WTC11 (cell line): ENCODE measurements around the gene XPOT. TPM values are rescaled to one million over a fixed set of nuclear protein-coding genes. Genes with fewer than 3 reads are reported as not detected.

Experiments used
- ATAC-seq: fragments of 200-7000 bp; cut with Tn5 transposase; 2 replicates; pipeline ENCODE4 v1.10.0; 2021; ENCODE audit warnings: mild to moderate bottlenecking, moderate library complexity
- CTCF ChIA-PET: fragments of 300-600 bp; sonication (Branson Sonifier 250); formaldehyde crosslinking; loops from one replicate; lab custom pipeline; 2021; ENCODE audit warnings: antibody characterized with exemption; lab: Charles Lee
- POLR2A ChIA-PET: fragments of 350-600 bp; sonication (Branson Sonifier 250); formaldehyde crosslinking; loops from one replicate; lab custom pipeline; 2021; ENCODE audit warnings: antibody characterized with exemption; lab: Charles Lee
- DNase-seq: peaks from one replicate; pipeline ENCODE4 v3.0.0; 2021; ENCODE audit warnings: low spot score
- H3K27ac Mint-ChIP-seq: 2 replicates; pipeline ENCODE4 v1.8.0; 2021; ENCODE audit warnings: mixed read lengths
- H3K27me3 Mint-ChIP-seq: 2 replicates; pipeline ENCODE4 v1.8.0; 2021; ENCODE audit warnings: low read depth, mild to moderate bottlenecking, moderate library complexity, mixed read lengths
- H3K36me3 Mint-ChIP-seq: 2 replicates; pipeline ENCODE4 v1.8.0; 2021; ENCODE audit warnings: mixed read lengths
- H3K4me1 Mint-ChIP-seq: 2 replicates; pipeline ENCODE4 v1.8.0; 2022; ENCODE audit warnings: mixed read lengths
- H3K4me3 Mint-ChIP-seq: 2 replicates; pipeline ENCODE4 v1.8.0; 2021; ENCODE audit warnings: mild to moderate bottlenecking, moderate library complexity, mixed read lengths
- H3K9me3 Mint-ChIP-seq: 2 replicates; pipeline ENCODE4 v1.8.0; 2021; ENCODE audit warnings: mixed read lengths
- GABPB1 ChIP-seq: sonication (generic); formaldehyde crosslinking; IDR thresholded peaks from 2 replicates; pipeline ENCODE4 v1.8.1; 2023; ENCODE audit warnings: mild to moderate bottlenecking, missing genetic modification reagents
- GTF2I ChIP-seq: fragments of 250-450 bp; sonication (Bioruptor Pico); conservative IDR thresholded peaks from 2 replicates; pipeline ENCODE4 v1.4.0; 2021; ENCODE audit warnings: mild to moderate bottlenecking
- MLX ChIP-seq: sonication (generic); formaldehyde crosslinking; IDR thresholded peaks from 2 replicates; pipeline ENCODE4 v1.8.1; 2023; ENCODE audit warnings: mild to moderate bottlenecking, missing genetic modification reagents, moderate library complexity
- MXD4 ChIP-seq: fragments of 250-450 bp; sonication (Bioruptor Pico); IDR thresholded peaks from 2 replicates; pipeline ENCODE4 v1.8.0; 2021; ENCODE audit warnings: mild to moderate bottlenecking, moderate library complexity, borderline replicate concordance
- NFATC4 ChIP-seq: fragments of 250-450 bp; sonication (Bioruptor Pico); IDR thresholded peaks from 2 replicates; pipeline ENCODE4 v1.9.0; 2021; ENCODE audit warnings: mild to moderate bottlenecking
- NR1H2 ChIP-seq: sonication (generic); formaldehyde crosslinking; IDR thresholded peaks from 2 replicates; pipeline ENCODE4 v1.9.0; 2021; ENCODE audit warnings: mild to moderate bottlenecking, moderate library complexity, missing genetic modification reagents
- PREB ChIP-seq: sonication (generic); formaldehyde crosslinking; IDR thresholded peaks from 2 replicates; pipeline ENCODE4 v1.8.1; 2022; ENCODE audit warnings: mild to moderate bottlenecking, missing genetic modification reagents, moderate library complexity, borderline replicate concordance
- TCF7 ChIP-seq: sonication (generic); formaldehyde crosslinking; IDR thresholded peaks from 2 replicates; pipeline ENCODE4 v1.8.0; 2022; ENCODE audit warnings: mild to moderate bottlenecking, low read depth, missing genetic modification reagents, moderate library complexity
- USF1 ChIP-seq: sonication (generic); formaldehyde crosslinking; IDR thresholded peaks from 2 replicates; pipeline ENCODE4 v1.8.0; 2022; ENCODE audit warnings: mild to moderate bottlenecking, missing genetic modification reagents
- ZNF263 ChIP-seq: sonication (generic); formaldehyde crosslinking; IDR thresholded peaks from 2 replicates; pipeline ENCODE4 v1.8.1; 2022; ENCODE audit warnings: low read depth, mild to moderate bottlenecking, moderate library complexity, missing genetic modification reagents
- ZNF281 ChIP-seq: sonication (generic); formaldehyde crosslinking; IDR thresholded peaks from 2 replicates; pipeline ENCODE4 v1.8.0; 2023; ENCODE audit warnings: mild to moderate bottlenecking, missing genetic modification reagents
- ZNF396 ChIP-seq: fragments of 250-450 bp; sonication (Bioruptor Pico); IDR thresholded peaks from 2 replicates; pipeline ENCODE4 v1.8.0; 2021; ENCODE audit warnings: mild to moderate bottlenecking, moderate library complexity, borderline replicate concordance
- ZNF416 ChIP-seq: fragments of 250-450 bp; sonication (Bioruptor Pico); IDR thresholded peaks from 2 replicates; pipeline ENCODE4 v1.9.0; 2021; ENCODE audit warnings: mild to moderate bottlenecking, inconsistent platforms
- ZNF425 ChIP-seq: fragments of 250-450 bp; sonication (Bioruptor Pico); conservative IDR thresholded peaks from 2 replicates; pipeline ENCODE4 v1.9.0; 2021; ENCODE audit warnings: mild to moderate bottlenecking
- ZNF532 ChIP-seq: fragments of 250-450 bp; sonication (Bioruptor Pico); IDR thresholded peaks from 2 replicates; pipeline ENCODE4 v1.9.0; 2021; ENCODE audit warnings: mild to moderate bottlenecking, borderline replicate concordance
- total RNA-seq: library from RNA; stranded (reverse); gene quantifications from 3 replicates; pipeline ENCODE4 v1.2.3, GENCODE V29; 2021

The XPOT gene
- total RNA-seq, 1 experiment from 2014 or later: 134 TPM

- POLR2A ChIA-PET: no interaction called here
- H3K9me3 Mint-ChIP-seq: peaks cover 25% of the 10 kb centered on the region
- no peaks in the 10 kb centered on the region for H3K4me1 Mint-ChIP-seq
- no peak for ATAC-seq
- no peak overlapping the region for H3K27ac Mint-ChIP-seq
- CTCF ChIA-PET: no interaction called here
- DNase-seq: no peak
- TF ChIP-seq ZNF532 (CRISPR knock-in tag) (no peak), MLX (CRISPR knock-in tag) (no peak), GABPB1 (no peak), ZNF263 (CRISPR knock-in tag) (no peak), ZNF425 (CRISPR knock-in tag) (no peak), NR1H2 (no peak), GTF2I (CRISPR knock-in tag) (no peak), NFATC4 (CRISPR knock-in tag) (no peak), ZNF416 (CRISPR knock-in tag) (no peak), PREB (CRISPR knock-in tag) (no peak), ZNF396 (CRISPR knock-in tag) (no peak), MXD4 (no peak), TCF7 (no peak)
- H3K4me3 Mint-ChIP-seq: no peak overlapping the region
- H3K36me3 Mint-ChIP-seq: peaks cover 54% of the 10 kb centered on the region
- H3K27me3 Mint-ChIP-seq: no peaks in the 10 kb centered on the region
These were observed 72.7 kb downstream of the XPOT start for GRCh38 chr12:64476844-64477243.

GRCh38 chr12:64478661-64479060, 74.5 kb downstream of the XPOT start:
- DNase-seq: no peak
- no peak for ATAC-seq
- Mint-ChIP-seq H3K27ac (no peak overlapping the region), H3K9me3 (peaks cover 25% of the 10 kb centered on the region), H3K4me1 (no peaks in the 10 kb centered on the region), H3K4me3 (no peak overlapping the region), H3K36me3 (peaks cover 44% of the 10 kb centered on the region), H3K27me3 (no peaks in the 10 kb centered on the region)
- ChIA-PET POLR2A (no interaction called here), CTCF (no interaction called here)
- TF ChIP-seq ZNF281: no peak
- no peak for TF ChIP-seq USF1 (CRISPR knock-in tag)
